Measurements from ENCODE around the gene KCNIP4.

KCNIP4 gene

DNA sequence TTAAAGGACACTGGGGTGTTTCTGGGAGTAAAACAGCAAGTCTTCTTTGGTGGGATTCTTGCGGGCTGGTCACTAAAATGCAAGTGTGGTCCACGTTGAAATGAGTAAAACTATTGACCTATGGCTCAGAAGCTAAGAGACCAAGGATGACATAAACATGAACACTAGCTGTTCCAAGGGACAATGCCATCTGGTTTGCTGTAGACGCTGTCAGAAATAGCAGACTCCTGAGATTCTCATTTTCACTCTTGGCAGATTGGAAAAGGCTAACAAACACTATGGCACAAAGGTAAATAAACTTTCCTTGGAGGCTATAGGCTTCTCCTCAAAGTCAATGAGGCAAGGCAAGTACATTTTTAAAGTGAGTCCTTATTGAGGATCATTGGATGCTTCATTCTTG, 343.6 kb downstream of the KCNIP4 start:
- TF ChIP-seq, protein P1, sequence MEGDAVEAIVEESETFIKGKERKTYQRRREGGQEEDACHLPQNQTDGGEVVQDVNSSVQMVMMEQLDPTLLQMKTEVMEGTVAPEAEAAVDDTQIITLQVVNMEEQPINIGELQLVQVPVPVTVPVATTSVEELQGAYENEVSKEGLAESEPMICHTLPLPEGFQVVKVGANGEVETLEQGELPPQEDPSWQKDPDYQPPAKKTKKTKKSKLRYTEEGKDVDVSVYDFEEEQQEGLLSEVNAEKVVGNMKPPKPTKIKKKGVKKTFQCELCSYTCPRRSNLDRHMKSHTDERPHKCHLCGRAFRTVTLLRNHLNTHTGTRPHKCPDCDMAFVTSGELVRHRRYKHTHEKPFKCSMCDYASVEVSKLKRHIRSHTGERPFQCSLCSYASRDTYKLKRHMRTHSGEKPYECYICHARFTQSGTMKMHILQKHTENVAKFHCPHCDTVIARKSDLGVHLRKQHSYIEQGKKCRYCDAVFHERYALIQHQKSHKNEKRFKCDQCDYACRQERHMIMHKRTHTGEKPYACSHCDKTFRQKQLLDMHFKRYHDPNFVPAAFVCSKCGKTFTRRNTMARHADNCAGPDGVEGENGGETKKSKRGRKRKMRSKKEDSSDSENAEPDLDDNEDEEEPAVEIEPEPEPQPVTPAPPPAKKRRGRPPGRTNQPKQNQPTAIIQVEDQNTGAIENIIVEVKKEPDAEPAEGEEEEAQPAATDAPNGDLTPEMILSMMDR (IDR thresholded peaks at IDR 0.05; ENCODE audit: borderline replicate concordance, control extremely low read depth, extremely low read depth, insufficient read depth, missing control alignments): no peak
- in situ Hi-C loops (cut with MboI; ENCODE audit: low sequenced_read_pairs, unreplicated experiment): no loop called here
- no peak for DNase-seq (ENCODE audit: low spot score)

DNA sequence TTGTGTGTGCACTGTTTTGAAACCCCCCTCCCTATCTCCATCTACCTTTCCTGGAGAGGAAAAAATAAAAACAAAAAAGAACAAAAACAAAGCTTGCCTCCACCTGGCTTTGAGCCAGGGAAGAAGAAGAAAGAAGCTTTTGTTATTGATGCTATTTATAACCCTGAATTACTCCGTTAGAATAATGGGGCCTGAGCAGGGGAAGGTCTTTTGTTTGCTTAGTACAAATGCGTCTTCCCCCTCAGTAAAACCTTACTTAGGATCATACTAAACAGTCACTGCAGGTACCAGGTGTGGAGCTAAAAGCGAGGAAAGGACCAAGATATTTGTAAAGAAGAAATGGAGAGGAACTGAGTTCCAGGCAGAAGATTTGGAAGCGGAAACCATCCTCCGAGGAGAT, 352.1 kb downstream of the KCNIP4 start:
- in situ Hi-C loops (cut with MboI; ENCODE audit: low sequenced_read_pairs, unreplicated experiment): no loop called here
- no peak for DNase-seq (ENCODE audit: low spot score)

DNA sequence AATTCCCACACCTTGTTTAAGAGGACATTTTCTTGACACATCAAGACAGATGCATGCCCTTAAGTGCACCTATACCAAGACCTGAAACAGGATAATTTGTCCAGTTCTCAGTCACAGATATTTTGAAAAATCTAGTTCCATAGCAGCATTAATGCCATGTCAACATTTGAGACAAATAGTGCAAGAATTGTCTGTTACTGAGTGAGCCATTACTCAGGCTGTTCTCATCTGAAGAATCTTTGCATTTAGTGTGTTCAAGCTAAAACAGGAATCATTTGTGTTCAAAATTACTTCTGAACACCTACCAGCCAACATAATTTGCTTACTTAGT, 354.9 kb downstream of the KCNIP4 start:
- in situ Hi-C loops (cut with MboI; ENCODE audit: low sequenced_read_pairs, unreplicated experiment): no loop called here
- DNase-seq (ENCODE audit: low spot score): no peak
- TF ChIP-seq, protein P1 (IDR thresholded peaks at IDR 0.05; ENCODE audit: borderline replicate concordance, control extremely low read depth, extremely low read depth, insufficient read depth, missing control alignments): no peak

More for the DNA sequence above, 352.1 kb downstream of the KCNIP4 start:
- TF ChIP-seq, protein P1 (IDR thresholded peaks at IDR 0.05; ENCODE audit: borderline replicate concordance, control extremely low read depth, extremely low read depth, insufficient read depth, missing control alignments): no peak

DNA sequence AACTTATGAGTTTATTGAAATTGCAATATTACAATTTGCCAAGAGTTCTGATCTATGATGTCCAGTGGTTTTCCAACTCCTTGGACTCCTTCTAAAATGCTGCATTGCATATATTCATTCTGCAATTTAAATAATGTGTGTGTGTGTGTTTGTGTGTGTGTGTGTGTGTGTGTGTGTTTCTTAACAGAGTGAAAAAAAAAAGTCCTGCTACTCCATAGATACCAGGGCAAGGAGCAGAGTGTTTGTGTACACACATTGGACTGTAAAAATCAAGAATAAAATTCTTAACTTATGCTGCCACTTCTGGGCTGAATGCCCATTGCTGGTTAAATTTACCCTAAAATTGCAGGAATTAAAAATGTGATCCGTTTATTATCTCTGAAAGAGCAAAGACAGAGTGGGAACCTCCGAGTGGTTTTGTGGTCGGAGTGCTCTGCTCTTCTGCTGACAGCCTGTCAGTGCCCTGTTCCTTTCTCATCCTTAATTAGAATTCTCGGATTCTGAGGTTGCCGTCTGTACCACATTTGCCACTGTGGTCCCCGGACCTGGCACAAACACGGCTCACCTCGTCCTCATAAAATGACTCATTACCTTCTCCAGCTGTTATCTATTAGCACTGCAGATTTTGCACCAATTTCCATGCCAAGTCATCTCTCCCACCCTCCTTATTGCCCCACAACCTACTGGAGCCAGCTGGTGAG, 355.5 kb downstream of the KCNIP4 start:
- DNase-seq (ENCODE audit: low spot score): no peak
- in situ Hi-C loops (cut with MboI; ENCODE audit: low sequenced_read_pairs, unreplicated experiment): no loop called here

DNA sequence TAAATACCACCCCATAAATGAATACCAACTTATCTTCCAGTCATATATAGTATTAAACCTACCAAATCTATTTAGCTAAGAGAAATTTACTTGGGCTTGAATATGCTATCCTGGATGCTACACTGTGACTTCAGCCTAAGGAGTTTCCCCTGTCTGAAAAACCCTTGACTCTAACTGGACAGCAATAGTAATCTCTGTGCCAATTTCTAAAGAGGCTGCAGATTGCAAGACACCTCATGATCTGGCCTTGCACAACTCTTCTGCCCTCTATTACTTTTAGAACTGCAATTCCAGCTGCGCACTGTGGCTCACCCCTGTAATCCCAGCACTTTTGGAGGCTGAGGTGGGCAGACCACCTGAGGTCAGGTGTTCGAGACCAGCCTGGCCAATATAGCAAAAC, 371.5 kb downstream of the KCNIP4 start:
- in situ Hi-C loops (cut with MboI; ENCODE audit: low sequenced_read_pairs, unreplicated experiment): no loop called here
- TF ChIP-seq, protein P1 (IDR thresholded peaks at IDR 0.05; ENCODE audit: borderline replicate concordance, control extremely low read depth, extremely low read depth, insufficient read depth, missing control alignments): no peak

More for the DNA sequence above, 355.5 kb downstream of the KCNIP4 start:
- TF ChIP-seq, protein P1 (IDR thresholded peaks at IDR 0.05; ENCODE audit: borderline replicate concordance, control extremely low read depth, extremely low read depth, insufficient read depth, missing control alignments): no peak

DNA sequence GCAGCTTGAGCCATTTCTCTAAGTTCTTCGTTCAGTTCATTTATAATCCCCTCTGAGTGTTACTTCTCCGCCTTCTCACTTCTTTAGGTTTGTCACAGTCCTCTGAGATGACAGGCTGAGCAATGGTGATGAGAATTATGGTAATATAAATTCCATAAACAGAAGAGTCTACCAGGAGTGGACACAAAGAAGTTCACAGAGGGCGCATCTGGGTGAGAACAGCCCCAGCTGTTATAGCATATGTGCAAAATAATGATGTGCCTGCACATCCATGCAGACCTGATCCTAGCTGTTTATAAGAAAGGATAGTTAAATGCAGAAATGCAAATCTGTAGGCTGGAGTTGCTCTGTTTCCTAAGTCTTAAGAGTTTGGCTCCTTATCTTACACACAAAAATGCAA, 377.5 kb downstream of the KCNIP4 start:
- TF ChIP-seq, protein P1 (IDR thresholded peaks at IDR 0.05; ENCODE audit: borderline replicate concordance, control extremely low read depth, extremely low read depth, insufficient read depth, missing control alignments): no peak
- in situ Hi-C loops (cut with MboI; ENCODE audit: low sequenced_read_pairs, unreplicated experiment): no loop called here
- no peak for DNase-seq (ENCODE audit: low spot score)

More for the DNA sequence above, 371.5 kb downstream of the KCNIP4 start:
- no peak for DNase-seq (ENCODE audit: low spot score)
